HUES6 (cell line): ENCODE results near the gene TNS3.

Source experiments
- H3K27ac ChIP-seq: 2 replicates; pipeline ENCODE4 v1.7.0; 2013; ENCODE audit warnings: low read depth, mild to moderate bottlenecking, low read length, inconsistent platforms
- H3K27me3 ChIP-seq: 2 replicates; pipeline ENCODE4 v1.6.1; 2013; ENCODE audit warnings: low read length; ENCODE audit not compliant: control insufficient read depth, insufficient read depth
- H3K36me3 ChIP-seq: 2 replicates; pipeline ENCODE4 v1.6.1; 2013; ENCODE audit warnings: low read length; ENCODE audit not compliant: control insufficient read depth, insufficient read depth
- H3K4me1 ChIP-seq: 2 replicates; pipeline ENCODE4 v1.6.1; 2013; ENCODE audit warnings: low read length; ENCODE audit not compliant: control insufficient read depth, insufficient read depth
- H3K4me3 ChIP-seq: 2 replicates; pipeline ENCODE4 v1.5.1; 2013; ENCODE audit warnings: low read depth, low read length
- H3K9ac ChIP-seq: one replicate; pipeline ENCODE4 v1.6.1; 2013; ENCODE audit warnings: mild to moderate bottlenecking, low read length
- H3K9me3 ChIP-seq: 2 replicates; pipeline ENCODE4 v1.6.1; 2013; ENCODE audit warnings: low read depth, low read length; ENCODE audit not compliant: control insufficient read depth, insufficient read depth

TNS3 gene

DNA sequence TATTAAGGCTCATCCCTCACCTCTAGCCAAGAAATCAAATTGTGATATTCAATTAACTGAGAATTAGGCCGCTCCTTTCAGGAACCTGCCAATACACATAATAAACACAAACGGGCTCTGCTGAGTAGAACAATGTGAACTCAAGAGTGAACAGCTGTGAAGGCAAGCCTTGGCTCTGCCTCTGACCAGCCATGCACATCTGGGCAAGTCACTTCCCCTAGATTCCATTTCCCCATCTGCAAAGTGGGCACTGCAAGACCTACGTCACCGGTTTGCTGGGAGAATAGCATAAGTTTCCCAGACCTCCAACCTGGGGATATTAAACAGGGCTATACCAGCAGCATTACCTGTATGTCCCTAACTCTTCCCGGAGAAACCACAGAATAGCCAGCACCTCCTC, 355.2 kb downstream of the TNS3 start:
- H3K9me3 ChIP-seq: no peaks in the 10 kb centered on the region
- no peak overlapping the region for H3K9ac ChIP-seq

DNA sequence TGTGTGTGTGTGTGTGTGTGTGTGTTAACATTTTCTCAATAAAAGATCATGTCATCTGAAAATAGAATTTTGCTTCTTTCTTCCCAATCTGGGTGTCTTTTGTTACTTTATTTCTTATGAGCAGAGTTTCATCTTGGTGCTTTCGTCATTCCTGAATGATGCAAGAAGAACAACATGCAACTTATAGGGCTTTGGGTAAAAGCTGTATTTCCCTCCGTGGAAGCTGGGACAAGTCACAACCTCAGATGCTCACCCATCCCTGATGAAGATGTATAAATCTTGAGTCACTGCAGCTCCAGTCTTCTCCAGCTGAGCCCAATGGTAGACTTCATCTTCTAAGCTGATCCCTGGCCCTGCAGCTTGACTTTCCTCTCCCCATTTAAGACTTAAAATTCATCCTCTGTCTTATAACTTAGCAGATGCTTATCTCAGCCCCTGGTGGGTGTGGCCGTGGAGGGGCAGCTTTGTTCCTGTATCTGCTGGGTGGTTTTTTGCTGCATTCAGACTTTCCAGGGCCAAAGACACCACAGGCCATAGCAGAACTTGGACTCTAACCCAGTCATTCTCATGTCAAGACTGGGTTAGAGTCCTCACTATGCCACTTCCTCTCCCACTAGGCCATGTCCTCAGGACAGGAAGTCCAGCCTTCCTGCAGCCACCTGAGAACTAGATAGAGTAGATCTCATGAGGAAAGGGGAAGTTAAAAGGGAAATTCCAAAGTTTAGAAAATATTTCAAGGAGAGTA, 356.4 kb downstream of the TNS3 start:
- no peak overlapping the region for H3K4me3 ChIP-seq

More for the DNA sequence above, 355.2 kb downstream of the TNS3 start:
- Histone ChIP-seq H3K4me3 (no peak overlapping the region), H3K27ac (no peak overlapping the region), H3K4me1 (peaks cover 6% of the 10 kb centered on the region; the same call in 1 of the 2 replicates), H3K36me3 (no peaks in the 10 kb centered on the region), H3K27me3 (no peaks in the 10 kb centered on the region)

More for the DNA sequence above, 356.4 kb downstream of the TNS3 start:
- H3K36me3 ChIP-seq: no peaks in the 10 kb centered on the region
- no peaks in the 10 kb centered on the region for H3K27me3 ChIP-seq
- no peaks in the 10 kb centered on the region for H3K9me3 ChIP-seq
- no peak overlapping the region for H3K9ac ChIP-seq
- H3K4me1 ChIP-seq: peaks cover 6% of the 10 kb centered on the region; the same call in 1 of the 2 replicates
- H3K27ac ChIP-seq: no peak overlapping the region
